T-helper 17 cell (primary cell): ENCODE results near the gene ARID1A. TPM values are rescaled to one million over a fixed set of nuclear protein-coding genes. Genes with fewer than 3 reads are reported as not detected.

ENCODE experiments used
- ATAC-seq: fragments of 150-1000 bp; cut with Tn5 transposase; 2 replicates; pipeline ENCODE4 v1.10.0; 2021; ENCODE audit warnings: mild to moderate bottlenecking, moderate library complexity
- DNase-seq, 3 donors: peaks; one replicate each; pipeline versions ENCODE4 v3.0.0 to v3.0.0-alpha.2; 2020 to 2021
- H3K9me3 ChIP-seq: one replicate; pipeline ENCODE4 v1.7.0; 2013; ENCODE audit warnings: low read length, mild to moderate bottlenecking; ENCODE audit not compliant: control insufficient read depth, poor library complexity, severe bottlenecking
- H3K27ac Mint-ChIP-seq: one replicate; pipeline ENCODE4 v1.8.0; 2022; ENCODE audit warnings: mild to moderate bottlenecking, moderate library complexity, mixed read lengths
- H3K27me3 Mint-ChIP-seq: one replicate; pipeline ENCODE4 v1.8.0; 2022; ENCODE audit warnings: mixed read lengths
- H3K36me3 Mint-ChIP-seq: one replicate; pipeline ENCODE4 v1.8.0; 2022; ENCODE audit warnings: low read depth, mixed read lengths
- H3K4me1 Mint-ChIP-seq: one replicate; pipeline ENCODE4 v1.8.0; 2022; ENCODE audit warnings: mild to moderate bottlenecking, mixed read lengths
- H3K4me3 Mint-ChIP-seq: one replicate; pipeline ENCODE4 v1.8.0; 2022; ENCODE audit warnings: mild to moderate bottlenecking, moderate library complexity, mixed read lengths
- total RNA-seq, 4 donors: library from RNA in 2 of 4; stranded (reverse) in 2 of 4; gene quantifications; one replicate each; pipeline ENCODE4 v1.2.3 and lab custom pipeline; 2022 to 2026

ARID1A gene
- total RNA-seq, 2 donors from 2014 or later: 134 to 136 TPM

DNA sequence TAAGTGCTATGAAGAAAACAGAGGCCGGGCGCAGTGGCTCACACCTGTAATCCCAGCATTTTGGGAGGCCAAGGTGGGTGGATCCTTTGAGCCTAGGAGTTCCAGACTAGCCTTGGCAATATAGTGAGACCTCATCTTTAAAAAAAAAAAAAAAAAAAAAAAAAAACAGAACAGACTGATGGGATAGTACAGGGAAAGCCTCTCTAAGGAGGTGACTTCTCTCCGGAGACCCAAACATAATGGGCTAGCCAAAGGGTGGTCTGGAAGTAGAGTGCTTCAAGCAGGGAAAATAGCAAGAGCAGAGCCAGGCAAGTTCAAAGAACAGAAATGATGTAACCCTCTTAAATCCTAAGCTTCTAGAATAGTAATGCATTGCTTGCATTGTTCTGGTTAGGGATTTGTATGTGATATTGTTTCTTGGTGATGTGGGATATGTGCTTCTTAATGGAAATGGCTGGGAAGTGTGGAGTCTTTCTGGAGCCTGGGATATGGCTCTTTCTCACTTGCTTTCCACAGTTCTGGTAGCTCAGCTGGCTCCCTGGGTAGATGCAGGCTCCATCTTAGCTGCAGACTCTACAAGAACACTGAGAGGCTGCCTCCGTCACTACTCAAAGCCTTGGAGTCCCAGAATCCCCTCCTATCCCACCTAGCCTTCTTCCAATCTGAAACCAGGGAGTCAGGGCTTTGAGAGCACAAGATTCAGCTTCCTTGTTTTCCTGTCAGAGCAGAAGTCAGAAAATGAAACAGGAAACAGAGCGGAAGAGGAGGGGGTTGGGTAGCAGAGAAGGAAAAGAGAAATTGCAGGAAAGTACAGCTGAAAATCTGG lies 90.0 kb downstream of the ARID1A start:
- H3K27ac Mint-ChIP-seq: peak overlapping the region; percentile 100

DNA sequence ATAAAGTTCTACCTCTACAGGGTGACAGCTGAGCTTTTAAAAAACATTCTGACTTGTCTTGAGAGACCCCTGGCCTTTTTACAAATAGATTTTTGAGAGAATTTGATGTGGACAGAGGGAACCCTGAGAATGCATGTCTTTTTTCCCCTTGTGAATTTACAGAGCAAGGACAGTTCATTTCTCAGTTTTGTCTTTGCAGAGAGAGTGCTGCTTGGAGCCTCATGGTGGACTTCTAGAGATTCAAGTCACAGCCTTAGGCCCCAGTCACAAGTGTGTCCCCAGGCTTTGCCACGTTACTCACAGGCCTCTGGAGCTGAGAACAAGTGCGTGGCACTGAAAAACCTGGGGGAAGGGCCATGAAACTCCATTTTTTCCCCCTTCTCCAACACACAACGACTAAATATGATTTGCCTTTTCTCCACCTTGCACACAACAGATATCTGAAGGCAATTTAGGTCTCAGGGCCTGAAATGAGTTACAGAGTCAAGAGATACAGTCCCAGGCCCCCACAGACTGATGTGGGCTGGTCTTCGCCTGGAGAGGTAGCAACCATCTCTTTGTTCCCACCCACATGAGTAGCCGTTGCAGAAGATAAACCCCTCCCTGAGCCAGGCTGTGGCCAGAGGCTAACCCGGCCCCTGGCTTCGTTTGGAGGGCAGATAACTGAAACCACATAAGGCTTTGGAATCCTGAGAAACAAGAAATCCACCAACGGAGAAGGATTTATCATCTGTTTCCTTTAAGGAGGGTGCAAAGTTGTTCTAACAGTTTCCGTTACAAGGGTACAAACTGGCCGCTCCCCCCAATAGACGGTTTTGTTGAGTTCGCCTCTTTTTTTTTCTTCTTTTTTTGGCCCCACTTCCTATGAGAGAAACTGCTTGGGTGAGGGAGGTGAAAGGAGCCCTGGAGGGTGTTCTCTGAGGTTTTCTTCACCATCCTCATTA lies 90.9 kb downstream of the ARID1A start:
- Mint-ChIP-seq H3K36me3 (peaks cover 5% of the 10 kb centered on the region), H3K4me3 (peak overlapping the region; percentile 99), H3K27me3 (no peaks in the 10 kb centered on the region), H3K27ac (peak overlapping the region; percentile 100), H3K4me1 (peaks cover 70% of the 10 kb centered on the region)
- no peak for DNase-seq
- ATAC-seq: no peak
- H3K9me3 ChIP-seq: no peaks in the 10 kb centered on the region

More for the DNA sequence above, 90.0 kb downstream of the ARID1A start:
- H3K4me3 Mint-ChIP-seq: peak overlapping the region; percentile 99
- no peaks in the 10 kb centered on the region for H3K27me3 Mint-ChIP-seq
- peaks cover 65% of the 10 kb centered on the region for H3K4me1 Mint-ChIP-seq
- H3K36me3 Mint-ChIP-seq: peaks cover 5% of the 10 kb centered on the region
- no peak for ATAC-seq
- no peaks in the 10 kb centered on the region for H3K9me3 ChIP-seq
- DNase-seq: no peak

DNA sequence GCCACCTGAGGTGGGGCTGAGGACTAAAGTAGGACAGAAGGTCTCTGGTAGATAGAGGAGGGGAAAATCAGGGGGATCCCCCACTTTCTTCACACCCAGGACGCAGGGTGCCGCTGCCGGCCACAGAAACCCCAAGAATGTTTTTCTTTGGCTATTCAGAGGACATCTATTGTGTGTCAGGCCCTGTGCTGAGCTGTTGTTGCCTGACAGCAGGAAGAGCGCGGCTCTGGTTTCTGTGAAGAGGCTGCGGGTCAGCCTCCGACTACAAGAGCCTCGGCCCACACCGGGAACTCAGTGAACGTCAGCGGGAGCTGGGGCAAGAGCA lies 91.5 kb downstream of the ARID1A start:
- DNase-seq (peak; percentile 42 to 59 (median 56)), ATAC-seq (peak; percentile 69)
- Mint-ChIP-seq H3K4me3 (peak overlapping the region; percentile 99), H3K27ac (peak overlapping the region; percentile 100), H3K36me3 (peaks cover 4% of the 10 kb centered on the region), H3K27me3 (no peaks in the 10 kb centered on the region), H3K4me1 (peaks cover 68% of the 10 kb centered on the region)
- no peaks in the 10 kb centered on the region for H3K9me3 ChIP-seq

DNA sequence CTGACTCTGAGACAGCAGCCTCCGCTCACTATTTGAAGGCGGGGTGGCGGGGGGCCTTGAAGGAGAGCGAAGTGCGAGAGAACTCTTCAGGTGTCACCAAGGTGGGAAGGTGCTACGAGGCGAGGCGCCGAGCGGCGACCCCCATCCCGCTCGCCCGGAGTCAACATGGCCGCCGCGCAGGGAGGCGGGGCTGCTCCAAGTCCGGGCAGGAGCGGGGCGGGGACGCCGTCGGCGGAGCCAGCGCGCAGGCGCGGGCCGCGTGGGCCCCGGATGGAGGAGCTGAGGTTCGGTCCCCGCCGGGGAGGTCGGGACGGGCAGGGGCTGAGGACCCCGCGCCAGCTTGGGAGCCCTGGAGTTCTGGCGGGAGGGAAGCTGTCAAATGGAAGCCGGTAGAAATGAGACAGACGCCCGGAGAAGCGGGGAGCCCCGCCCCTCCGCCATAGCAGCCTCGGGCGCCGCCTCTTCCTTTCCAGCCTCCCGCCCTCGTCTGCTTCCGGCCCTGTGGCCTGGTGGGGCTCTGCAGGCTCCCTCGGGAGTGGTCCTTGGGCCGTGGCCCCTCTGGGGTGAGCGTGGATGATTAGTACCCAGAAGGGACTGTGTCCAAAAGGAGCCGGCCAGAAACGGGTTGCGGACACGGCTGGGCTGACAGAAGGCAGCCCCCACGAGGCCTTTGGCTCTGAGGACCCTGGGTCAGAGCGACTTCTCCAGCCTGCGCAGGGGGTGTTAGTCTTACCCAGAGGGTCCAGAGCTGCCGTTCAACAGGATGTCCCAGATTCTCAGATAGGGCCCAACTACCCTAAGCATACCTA lies 92.1 kb downstream of the ARID1A start, which contains the start of gene PIGV:
TSS of gene PIGV (plus strand) at position 245 of the 809 bp plus-strand sequence. CDS start 2,866 bp downstream, outside the sequence.
- H3K4me3 Mint-ChIP-seq: peak within 1 kb of the TSS; percentile 99
- H3K27ac Mint-ChIP-seq: peak within 1 kb of the TSS; percentile 100
- peaks cover 5% of the 10 kb centered on the region for H3K36me3 Mint-ChIP-seq
- no peaks in the 10 kb centered on the region for H3K27me3 Mint-ChIP-seq
- no peaks in the 10 kb centered on the region for H3K9me3 ChIP-seq
- peaks cover 67% of the 10 kb centered on the region for H3K4me1 Mint-ChIP-seq
- DNase-seq: peak; percentile 78 to 88 (median 85)
- ATAC-seq: peak; percentile 72

DNA sequence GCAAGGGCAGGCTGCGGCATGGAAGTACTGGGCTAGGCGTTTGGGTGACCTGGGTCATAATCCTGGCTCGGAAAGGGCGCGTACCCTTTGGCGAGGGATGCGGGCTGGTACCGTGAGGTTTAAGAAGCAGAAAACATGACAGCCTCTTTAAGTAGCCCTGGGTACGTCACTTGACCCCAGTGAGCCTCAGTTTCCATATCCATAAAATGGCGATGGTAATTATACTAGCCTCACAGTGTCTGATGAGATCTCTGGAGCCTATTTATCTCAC lies 92.6 kb downstream of the ARID1A start:
- DNase-seq (no peak), ATAC-seq (no peak)
- peaks cover 5% of the 10 kb centered on the region for H3K36me3 Mint-ChIP-seq
- H3K27me3 Mint-ChIP-seq: no peaks in the 10 kb centered on the region
- no peaks in the 10 kb centered on the region for H3K9me3 ChIP-seq
- peak overlapping the region; percentile 99 for H3K4me3 Mint-ChIP-seq
- H3K4me1 Mint-ChIP-seq: peaks cover 67% of the 10 kb centered on the region
- H3K27ac Mint-ChIP-seq: peak overlapping the region; percentile 100

DNA sequence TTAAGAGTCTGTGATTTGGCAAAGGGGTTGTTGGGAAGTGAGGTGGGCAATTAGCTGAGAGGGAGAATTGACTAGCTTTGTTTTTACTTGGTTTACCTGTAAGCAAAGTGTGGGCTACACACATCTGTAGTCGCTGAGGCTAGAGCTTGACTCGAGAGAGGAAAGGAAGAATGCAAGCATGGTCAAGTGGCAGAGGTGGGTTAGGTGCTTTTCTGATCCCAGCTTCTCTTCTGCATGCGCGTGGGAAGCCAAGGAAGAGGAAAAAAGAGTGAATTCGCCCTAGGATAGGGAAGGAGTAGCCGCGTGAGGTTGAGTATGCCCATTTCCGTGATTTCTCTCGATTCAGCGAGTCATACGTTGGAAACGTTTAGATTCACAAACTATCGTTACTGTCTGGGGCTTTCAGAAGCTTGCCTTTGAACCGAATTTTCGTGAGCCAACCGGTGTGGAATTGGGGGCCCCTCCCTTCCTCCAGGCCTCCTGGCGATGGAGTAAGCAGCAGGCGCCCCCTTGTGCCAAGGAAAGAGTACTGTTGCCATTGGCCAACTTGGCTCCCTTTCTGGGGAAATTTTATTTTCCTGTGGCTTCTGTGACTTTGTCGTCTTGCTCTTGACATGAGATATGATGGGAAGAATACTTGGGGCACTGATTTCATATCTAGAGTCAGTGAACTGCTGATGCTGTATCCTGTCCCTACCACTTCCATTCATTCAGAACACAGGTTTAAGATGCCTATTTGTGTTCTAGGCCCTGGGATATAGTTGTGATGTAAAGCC lies 93.2 kb downstream of the ARID1A start:
- H3K36me3 Mint-ChIP-seq: peaks cover 5% of the 10 kb centered on the region
- DNase-seq (peak; percentile 73 to 79 (median 77)), ATAC-seq (peak; percentile 52)
- no peaks in the 10 kb centered on the region for H3K27me3 Mint-ChIP-seq
- peaks cover 68% of the 10 kb centered on the region for H3K4me1 Mint-ChIP-seq
- peak overlapping the region; percentile 100 for H3K27ac Mint-ChIP-seq
- peak overlapping the region; percentile 99 for H3K4me3 Mint-ChIP-seq
- H3K9me3 ChIP-seq: no peaks in the 10 kb centered on the region

DNA sequence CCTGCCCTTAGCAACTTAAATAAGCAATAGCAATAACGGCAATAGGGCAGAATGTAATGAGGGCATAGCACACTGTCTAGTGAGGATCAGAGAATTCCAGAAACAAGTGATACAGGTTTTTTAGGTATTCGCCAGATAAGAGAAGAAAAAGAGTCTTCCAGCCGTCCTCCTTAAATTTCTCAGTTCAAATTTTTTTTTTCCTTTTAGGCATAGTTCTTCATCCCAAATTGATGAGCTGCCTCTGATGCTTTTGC lies 93.7 kb downstream of the ARID1A start:
- ATAC-seq (no peak), DNase-seq (no peak)
- H3K36me3 Mint-ChIP-seq: peaks cover 6% of the 10 kb centered on the region
- peak overlapping the region; percentile 100 for H3K27ac Mint-ChIP-seq
- no peaks in the 10 kb centered on the region for H3K9me3 ChIP-seq
- H3K4me3 Mint-ChIP-seq: peak overlapping the region; percentile 99
- peaks cover 68% of the 10 kb centered on the region for H3K4me1 Mint-ChIP-seq
- no peaks in the 10 kb centered on the region for H3K27me3 Mint-ChIP-seq

DNA sequence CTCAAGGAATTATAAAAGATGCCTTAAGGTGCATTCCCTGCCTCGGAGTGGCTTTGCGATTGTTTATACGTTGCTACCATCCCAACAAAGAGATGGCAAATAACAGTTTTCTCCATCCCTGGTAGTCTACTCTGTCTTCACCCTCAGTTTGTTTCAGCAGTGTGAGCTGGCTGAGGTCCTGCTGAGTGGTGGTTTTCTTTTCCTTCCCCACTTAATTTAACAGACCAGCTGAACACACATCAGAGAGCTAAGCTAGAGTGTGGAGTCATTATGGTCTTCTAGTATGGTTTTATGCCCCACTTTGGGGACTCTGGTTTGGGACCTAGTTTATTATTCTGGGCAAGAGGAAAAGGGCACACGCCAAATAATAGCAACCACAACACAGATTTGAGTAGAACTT lies 94.1 kb downstream of the ARID1A start:
- ATAC-seq (no peak), DNase-seq (no peak)
- peak overlapping the region; percentile 100 for H3K27ac Mint-ChIP-seq
- H3K27me3 Mint-ChIP-seq: no peaks in the 10 kb centered on the region
- H3K36me3 Mint-ChIP-seq: peaks cover 8% of the 10 kb centered on the region
- H3K4me1 Mint-ChIP-seq: peaks cover 68% of the 10 kb centered on the region
- H3K4me3 Mint-ChIP-seq: peak overlapping the region; percentile 43
- no peaks in the 10 kb centered on the region for H3K9me3 ChIP-seq

DNA sequence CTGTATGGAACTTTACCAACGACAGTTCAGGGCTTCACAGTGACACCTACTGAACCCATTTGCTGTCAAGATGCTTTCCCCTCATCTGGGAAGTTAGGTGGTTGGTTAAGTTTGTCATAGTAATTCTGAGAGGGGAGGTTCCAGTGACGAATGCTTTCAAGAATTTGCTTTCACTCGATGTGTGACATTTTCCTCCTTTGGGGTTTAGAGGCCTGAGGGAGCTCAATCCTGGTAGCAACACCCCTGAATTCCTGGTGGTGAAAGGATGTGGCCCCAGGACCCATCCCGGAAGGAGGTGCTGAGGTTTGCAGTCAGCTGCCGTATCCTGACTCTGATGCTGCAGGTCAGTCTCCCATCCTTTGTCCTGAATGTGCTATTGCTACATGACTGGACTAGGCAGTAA lies 94.7 kb downstream of the ARID1A start:
- H3K4me1 Mint-ChIP-seq: peaks cover 63% of the 10 kb centered on the region
- ATAC-seq (no peak), DNase-seq (no peak)
- H3K4me3 Mint-ChIP-seq: peak overlapping the region; percentile 45
- H3K9me3 ChIP-seq: no peaks in the 10 kb centered on the region
- no peaks in the 10 kb centered on the region for H3K27me3 Mint-ChIP-seq
- H3K27ac Mint-ChIP-seq: peak overlapping the region; percentile 100
- H3K36me3 Mint-ChIP-seq: peaks cover 8% of the 10 kb centered on the region

DNA sequence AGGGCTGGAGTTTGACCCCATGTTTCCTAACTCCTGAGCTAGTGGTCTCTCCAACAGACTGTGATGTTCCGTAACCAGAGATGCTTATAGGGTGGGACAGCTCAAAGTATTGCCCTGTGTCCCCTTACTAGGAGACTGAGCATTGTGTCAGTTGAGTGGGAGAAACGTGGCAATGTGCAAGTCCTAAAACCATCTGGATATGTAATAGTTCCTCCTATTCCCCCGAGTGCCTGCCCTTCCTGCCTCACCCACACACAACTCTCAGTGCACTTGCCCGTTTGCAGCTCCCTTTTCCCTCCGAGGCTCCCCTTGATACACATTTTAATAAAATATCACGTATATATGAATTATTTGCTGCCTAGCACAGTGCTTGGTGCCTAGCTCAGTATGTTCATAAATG lies 95.3 kb downstream of the ARID1A start:
- no peak for DNase-seq
- Mint-ChIP-seq H3K4me1 (peaks cover 57% of the 10 kb centered on the region), H3K27ac (peak overlapping the region; percentile 100), H3K27me3 (no peaks in the 10 kb centered on the region), H3K36me3 (peaks cover 8% of the 10 kb centered on the region), H3K4me3 (no peak overlapping the region)
- no peak for ATAC-seq
- no peaks in the 10 kb centered on the region for H3K9me3 ChIP-seq

DNA sequence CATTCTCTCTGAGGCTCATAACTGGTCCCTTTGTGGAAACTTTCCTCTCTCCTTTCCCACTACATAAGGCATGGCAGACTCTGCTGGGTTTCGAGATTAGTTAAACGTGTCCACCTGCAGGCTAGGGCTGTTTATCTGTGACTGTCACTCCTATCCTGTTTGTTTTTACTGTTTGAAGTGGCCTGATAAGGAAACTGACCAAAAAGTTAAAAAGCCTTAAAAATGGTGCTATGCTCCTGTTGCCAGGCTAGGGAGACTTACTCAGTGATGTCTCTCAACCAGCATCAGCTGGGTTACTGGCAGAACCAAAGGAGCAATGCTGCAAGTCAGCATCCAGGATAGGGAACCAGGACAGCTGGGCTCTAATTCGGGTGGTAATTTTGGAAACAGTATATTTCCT lies 95.8 kb downstream of the ARID1A start:
- no peaks in the 10 kb centered on the region for H3K9me3 ChIP-seq
- no peaks in the 10 kb centered on the region for H3K27me3 Mint-ChIP-seq
- H3K4me3 Mint-ChIP-seq: no peak overlapping the region
- DNase-seq (no peak), ATAC-seq (no peak)
- peak overlapping the region; percentile 100 for H3K27ac Mint-ChIP-seq
- peaks cover 52% of the 10 kb centered on the region for H3K4me1 Mint-ChIP-seq
- H3K36me3 Mint-ChIP-seq: peaks cover 8% of the 10 kb centered on the region

DNA sequence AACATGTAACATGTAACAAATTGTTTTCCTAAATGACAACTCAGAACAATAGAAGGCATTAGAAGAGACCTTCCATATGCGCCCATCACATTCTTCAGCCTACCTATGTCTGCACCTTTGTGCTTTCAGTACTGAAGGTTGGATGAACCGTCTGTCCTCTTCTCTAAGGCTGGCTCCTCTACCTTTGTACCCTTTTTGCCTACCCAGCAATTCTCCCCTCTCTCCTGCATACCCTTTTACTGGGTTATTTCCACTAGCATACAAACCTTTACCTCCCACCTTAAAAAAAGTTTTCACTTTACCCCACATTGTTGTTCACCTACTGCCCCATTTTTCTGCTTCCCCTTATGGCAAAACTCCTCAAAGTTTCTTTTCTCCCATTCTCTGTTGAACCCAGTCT lies 97.1 kb downstream of the ARID1A start:
- H3K36me3 Mint-ChIP-seq: peaks cover 6% of the 10 kb centered on the region
- no peaks in the 10 kb centered on the region for H3K27me3 Mint-ChIP-seq
- no peak overlapping the region for H3K4me3 Mint-ChIP-seq
- no peak for DNase-seq
- no peaks in the 10 kb centered on the region for H3K9me3 ChIP-seq
- H3K27ac Mint-ChIP-seq: peak overlapping the region; percentile 69
- H3K4me1 Mint-ChIP-seq: peaks cover 44% of the 10 kb centered on the region
- ATAC-seq: no peak
